GM18861 (cell line): ENCODE results near the gene EMC8.

Experiments
- ATAC-seq: cut with Tn5 transposase; IDR thresholded peaks from one replicate; pipeline ENCODE4 v1.9.1; 2021; ENCODE audit not compliant: unreplicated experiment

The EMC8 gene

GRCh38 chr16:85785927-85786326, 13.4 kb downstream of the EMC8 start:
- ATAC-seq: no peak

GRCh38 chr16:85784813-85785212, 14.5 kb downstream of the EMC8 start:
- no peak for ATAC-seq

- ATAC-seq: no peak
These were observed 15.9 kb downstream of the EMC8 start for GRCh38 chr16:85783441-85783840.

- ATAC-seq: no peak
These were observed 16.9 kb downstream of the EMC8 start for GRCh38 chr16:85782451-85782850.

- ATAC-seq: no peak
These were observed 17.5 kb downstream of the EMC8 start for GRCh38 chr16:85781695-85782370.

- no peak for ATAC-seq
These were observed 18.2 kb downstream of the EMC8 start for GRCh38 chr16:85781156-85781555.

- no peak for ATAC-seq
These were observed 19.1 kb downstream of the EMC8 start for GRCh38 chr16:85780281-85780680.

GRCh38 chr16:85778873-85779272, 20.5 kb downstream of the EMC8 start:
- ATAC-seq: no peak

GRCh38 chr16:85777583-85778310, 21.6 kb downstream of the EMC8 start:
- no peak for ATAC-seq

GRCh38 chr16:85774811-85775210, 24.5 kb downstream of the EMC8 start:
- ATAC-seq: no peak

GRCh38 chr16:85774136-85774535, 25.2 kb downstream of the EMC8 start:
- ATAC-seq: no peak

GRCh38 chr16:85773044-85773443, 26.3 kb downstream of the EMC8 start:
- no peak for ATAC-seq

GRCh38 chr16:85770741-85771140, 28.6 kb downstream of the EMC8 start:
- no peak for ATAC-seq

- ATAC-seq: no peak
These were observed 31.1 kb downstream of the EMC8 start for GRCh38 chr16:85768199-85768598.

GRCh38 chr16:85767531-85767930, 31.8 kb downstream of the EMC8 start:
- no peak for ATAC-seq

- no peak for ATAC-seq
These were observed 33.6 kb downstream of the EMC8 start for GRCh38 chr16:85765767-85766166.

GRCh38 chr16:85765211-85765610, 34.1 kb downstream of the EMC8 start:
- ATAC-seq: no peak

- ATAC-seq: no peak
These were observed 35.7 kb downstream of the EMC8 start for GRCh38 chr16:85763616-85764015.

- no peak for ATAC-seq
These were observed 36.4 kb downstream of the EMC8 start for GRCh38 chr16:85762970-85763369.

- ATAC-seq: no peak
These were observed 37.5 kb downstream of the EMC8 start for GRCh38 chr16:85761861-85762260.

- ATAC-seq: no peak
These were observed 39.5 kb downstream of the EMC8 start for GRCh38 chr16:85759631-85760419.

GRCh38 chr16:85759136-85759535, 40.2 kb downstream of the EMC8 start:
- ATAC-seq: no peak
